Epidermal melanocyte (primary cell): ENCODE data around the gene RASSF5.

Source experiments
- DNase-seq: peaks from one replicate; pipeline ENCODE4 v3.0.0; 2011; ENCODE audit warnings: low spot score; ENCODE audit not compliant: insufficient read length

Gene RASSF5

DNA sequence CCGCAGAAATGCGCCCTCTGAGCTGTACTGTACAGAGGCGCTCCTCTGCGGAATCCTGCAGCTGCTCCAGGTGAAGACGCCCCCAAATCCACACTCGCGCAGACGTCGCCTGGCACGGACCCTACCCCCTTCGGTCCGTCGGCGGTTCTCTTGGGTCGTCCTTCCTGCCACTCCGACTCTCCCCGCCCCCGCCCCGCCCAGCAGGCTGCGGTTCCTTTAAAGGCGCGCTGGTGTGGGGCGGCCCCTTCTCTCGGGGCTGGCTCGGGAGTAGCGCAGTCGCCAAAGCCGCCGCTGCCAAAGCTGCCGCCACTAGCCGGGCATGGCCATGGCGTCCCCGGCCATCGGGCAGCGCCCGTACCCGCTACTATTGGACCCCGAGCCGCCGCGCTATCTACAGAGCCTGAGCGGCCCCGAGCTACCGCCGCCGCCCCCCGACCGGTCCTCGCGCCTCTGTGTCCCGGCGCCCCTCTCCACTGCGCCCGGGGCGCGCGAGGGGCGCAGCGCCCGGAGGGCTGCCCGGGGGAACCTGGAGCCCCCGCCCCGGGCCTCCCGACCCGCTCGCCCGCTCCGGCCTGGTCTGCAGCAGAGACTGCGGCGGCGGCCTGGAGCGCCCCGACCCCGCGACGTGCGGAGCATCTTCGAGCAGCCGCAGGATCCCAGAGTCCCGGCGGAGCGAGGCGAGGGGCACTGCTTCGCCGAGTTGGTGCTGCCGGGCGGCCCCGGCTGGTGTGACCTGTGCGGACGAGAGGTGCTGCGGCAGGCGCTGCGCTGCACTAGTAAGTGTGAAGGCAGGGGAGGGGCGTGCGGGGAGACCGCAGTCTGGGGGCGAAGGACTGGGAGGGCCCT is at the start of gene RASSF5:
TSS of gene RASSF5 (plus strand) at position 248 of the 846 bp plus-strand sequence. CDS start at position 320, 72 bp downstream.
- peak; percentile 48 for DNase-seq

DNA sequence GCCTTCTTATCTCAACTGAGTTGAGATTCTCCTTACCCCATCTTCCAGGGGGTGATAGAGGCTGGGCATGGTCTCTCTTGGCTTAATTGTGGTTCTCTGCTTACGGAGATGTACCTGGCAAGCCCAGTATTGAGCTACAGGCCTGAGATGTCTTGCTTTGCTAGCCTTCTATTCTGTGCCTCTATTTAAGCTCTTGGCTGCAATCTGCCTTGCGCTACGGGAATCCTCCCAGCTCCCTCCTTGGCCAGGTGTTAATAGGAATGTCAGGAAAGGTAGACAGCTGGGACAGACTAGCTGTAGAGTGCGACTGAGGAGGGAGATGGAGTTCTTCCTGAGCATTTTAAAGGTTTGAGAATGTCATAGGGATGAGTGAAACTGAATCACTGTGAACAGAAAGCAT is 47.6 kb upstream of the RASSF5 start:
- DNase-seq: no peak

GRCh38 chr1:206460836-206461426 is 46.4 kb upstream of the RASSF5 start:
- no peak for DNase-seq

DNA sequence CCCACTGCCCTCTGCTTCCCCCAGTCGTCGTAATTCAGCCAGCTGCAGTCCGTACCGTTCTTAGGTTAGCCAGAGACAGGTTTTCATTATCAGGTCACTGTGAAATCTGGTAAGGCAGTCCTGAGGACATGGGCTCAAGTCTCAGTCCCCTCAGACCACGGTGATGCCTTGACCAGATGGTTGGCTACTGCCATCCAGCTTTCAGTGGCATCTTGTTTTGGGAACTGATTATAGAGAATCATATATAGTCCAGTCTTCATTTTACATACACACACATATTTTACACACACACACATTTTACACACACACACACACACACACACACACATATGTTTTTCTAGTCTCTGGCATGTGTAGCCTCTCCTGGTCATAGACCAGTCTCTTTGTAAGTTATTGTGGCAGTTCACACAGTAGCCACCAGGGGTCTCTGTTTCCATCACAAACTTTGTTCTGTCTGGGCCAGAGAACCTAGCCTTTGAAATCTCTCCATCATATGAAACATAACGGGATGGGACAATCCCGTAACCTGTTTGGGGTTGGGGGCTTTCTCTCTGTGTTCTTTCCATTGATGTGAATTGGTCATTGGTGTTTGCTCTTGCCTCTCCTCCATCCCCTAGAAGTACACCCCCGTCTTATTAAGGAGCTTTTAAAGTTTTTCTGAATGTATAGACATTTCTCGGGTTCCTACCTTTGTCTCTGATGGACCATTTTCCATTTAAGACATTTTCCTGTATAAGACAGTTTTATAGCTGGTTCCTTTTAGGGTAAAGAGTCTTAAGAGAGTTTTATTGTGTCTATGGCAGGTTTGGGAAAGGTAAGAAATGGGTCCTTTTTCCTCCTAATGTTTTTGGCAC is 45.5 kb upstream of the RASSF5 start:
- DNase-seq: peak; percentile 81

- DNase-seq: no peak
These were observed 44.2 kb upstream of the RASSF5 start for GRCh38 chr1:206463137-206463536.

DNA sequence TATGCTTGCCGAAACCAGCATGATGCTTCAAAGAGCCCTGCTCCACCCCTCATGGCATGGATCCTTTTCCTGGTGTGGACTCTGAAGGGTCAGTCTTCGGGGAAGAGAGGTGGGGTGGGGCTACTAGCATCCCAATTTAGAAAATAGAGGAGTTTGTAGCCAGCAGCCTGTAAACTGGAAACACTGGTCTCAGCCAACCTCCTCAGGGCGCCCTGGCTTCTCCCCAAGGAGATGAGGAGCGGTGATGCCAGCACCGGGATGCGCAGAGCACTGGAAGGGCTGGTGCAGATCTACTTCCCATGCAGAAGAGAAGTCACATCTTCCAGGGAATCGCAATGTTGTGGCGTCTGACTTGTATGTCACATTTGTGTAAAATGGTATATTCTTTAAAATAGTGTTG is 43.4 kb upstream of the RASSF5 start:
- no peak for DNase-seq

DNA sequence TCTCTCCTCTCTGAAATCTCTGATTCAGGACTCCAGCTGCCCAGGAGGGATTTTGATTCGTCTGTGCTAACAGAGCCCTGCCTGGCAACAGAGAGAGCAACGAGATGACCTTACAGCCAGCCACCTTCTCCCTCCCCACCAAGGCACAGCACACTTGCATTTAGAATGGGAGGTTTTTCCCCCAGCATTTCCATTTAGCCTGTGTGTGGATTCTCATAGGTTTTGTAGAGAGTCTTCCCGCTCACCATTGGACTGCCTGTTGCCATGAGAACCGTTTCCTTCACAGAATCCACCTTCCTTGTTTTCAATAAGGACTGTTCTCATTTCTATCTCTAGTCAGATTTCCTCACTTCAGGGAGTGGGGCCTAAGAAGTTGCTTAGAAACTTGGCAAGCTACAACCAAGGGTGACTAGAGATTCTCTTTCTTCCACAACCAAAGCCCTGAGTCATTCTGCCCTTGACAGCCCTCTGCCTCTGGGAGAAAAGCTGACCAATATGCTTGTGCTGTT is 42.8 kb upstream of the RASSF5 start:
- peak; percentile 31 for DNase-seq

DNA sequence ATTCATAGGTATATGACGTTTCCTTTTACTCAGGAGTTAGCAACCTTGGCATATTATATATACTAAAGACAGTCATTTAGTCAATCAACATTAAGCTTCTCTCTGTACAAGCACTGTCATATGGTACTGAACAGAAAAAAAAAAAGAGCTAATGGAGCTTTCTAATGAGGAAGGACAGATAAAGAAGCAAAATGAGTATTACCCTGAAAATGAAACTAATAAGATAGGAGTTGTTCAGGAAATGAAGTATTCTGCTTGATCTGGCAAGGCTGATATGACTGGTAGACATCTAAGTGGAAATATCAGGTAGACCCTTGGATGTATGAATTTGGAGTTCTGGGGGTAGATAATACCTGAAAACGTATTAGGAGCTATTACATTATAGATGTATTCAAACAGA is 41.4 kb upstream of the RASSF5 start:
- no peak for DNase-seq

DNA sequence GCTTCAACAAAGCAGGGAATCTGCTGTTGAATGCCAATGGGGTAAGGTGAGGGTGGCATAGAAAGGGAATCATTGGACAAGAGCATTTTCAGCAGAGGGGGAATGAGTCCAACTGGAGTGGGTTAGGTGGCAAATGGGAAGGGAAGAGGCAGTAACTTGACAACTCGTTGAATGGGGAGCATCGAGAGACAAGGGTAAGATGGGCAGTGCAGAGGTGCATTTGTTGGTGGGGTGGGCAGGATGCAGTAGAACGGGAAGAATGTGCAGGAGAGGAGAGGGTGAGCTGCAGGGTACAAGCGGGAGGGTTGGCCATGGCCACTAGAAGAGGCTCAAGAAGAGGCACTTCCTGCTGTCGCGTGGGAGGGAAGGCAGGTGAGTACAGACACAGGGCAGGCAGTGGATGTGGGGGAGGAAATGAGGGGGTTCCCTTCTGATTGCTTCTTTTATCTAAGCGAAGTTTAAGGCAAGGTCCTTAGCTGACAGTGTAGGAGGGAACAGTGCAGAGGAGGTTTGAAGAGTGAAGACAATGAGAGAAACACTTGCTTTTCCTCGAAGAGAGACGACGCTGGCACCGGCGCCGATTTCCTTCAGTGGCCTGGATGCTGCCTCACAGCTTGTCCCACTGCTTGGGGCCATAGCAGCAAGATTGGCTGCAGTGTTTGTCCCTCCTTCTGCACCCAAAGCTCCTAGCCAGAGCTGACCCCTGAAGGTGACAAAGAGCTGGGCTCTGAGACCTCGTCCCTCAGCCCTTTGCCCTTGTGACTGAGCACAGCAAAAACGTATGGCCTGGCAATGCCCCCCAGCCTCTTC is 40.3 kb upstream of the RASSF5 start:
- no peak for DNase-seq

GRCh38 chr1:206467915-206468314 is 39.4 kb upstream of the RASSF5 start:
- DNase-seq: no peak

- no peak for DNase-seq
These were observed 38.8 kb upstream of the RASSF5 start for GRCh38 chr1:206468571-206468970.

DNA sequence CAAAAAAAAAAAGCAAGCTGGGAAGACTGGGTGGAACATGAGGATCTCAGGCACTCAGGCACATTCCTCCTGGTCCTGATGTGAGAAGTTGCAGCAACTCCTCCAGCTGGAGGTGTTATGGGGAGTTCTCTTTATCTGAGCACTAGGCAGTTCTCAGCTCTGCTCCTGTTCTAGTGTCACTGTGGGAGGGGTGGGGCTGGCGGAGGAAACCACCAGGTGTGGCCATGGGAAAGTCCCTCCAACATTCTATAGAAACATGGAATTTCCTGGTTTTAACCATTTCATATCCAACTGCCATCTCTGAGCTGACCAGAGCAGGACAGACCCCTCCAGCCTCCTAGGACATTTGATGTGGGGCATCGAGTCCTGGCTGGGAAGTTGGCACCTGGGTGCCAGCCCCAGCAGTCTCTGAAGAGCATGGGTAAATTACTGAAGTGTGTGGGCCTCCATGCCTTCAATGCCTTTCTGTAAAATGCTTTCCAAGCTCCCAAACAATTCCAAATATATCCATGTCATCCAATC is 37.9 kb upstream of the RASSF5 start:
- DNase-seq: no peak

DNA sequence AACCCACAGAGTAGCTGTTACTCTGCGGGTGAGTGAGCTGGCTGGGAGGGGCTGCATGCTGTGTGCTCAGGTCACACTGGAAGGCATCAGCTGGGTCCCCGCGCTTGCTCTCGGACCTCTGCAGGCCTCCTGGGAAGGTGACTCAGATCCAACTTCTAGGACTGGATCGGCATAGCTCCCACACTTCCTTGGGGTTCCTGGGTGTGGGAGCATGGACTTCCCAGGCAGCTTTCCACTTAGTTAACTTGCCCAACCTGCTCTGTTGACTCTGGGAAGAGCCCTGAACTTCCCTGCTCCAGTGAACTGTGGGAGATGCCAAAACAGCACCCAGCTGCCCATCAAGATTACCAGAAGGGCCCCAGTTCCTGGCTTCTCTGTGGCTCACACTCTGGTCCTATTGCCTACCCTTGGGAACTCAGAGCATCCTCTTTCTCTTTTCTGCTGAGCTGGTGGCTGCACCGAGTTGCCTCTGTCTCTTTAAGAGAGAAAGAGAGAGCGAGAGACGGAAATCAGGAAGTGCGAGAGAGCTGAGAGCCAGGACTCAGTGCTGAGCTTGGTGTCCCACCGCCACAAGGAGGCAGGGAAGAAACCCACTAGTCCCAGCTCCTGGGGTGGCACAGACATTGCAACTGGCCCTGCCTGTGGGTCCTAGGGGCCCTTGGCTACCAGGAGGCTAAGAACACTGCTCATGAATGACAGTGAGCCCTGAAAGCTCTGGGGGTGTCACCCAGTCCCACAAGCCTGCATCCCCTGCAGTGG is 37.2 kb upstream of the RASSF5 start, which contains the start of gene IKBKE:
TSS of gene IKBKE (plus strand) at position 544 of the 759 bp plus-strand sequence. CDS start 2,752 bp downstream, outside the sequence.
- DNase-seq: peak; percentile 90

DNA sequence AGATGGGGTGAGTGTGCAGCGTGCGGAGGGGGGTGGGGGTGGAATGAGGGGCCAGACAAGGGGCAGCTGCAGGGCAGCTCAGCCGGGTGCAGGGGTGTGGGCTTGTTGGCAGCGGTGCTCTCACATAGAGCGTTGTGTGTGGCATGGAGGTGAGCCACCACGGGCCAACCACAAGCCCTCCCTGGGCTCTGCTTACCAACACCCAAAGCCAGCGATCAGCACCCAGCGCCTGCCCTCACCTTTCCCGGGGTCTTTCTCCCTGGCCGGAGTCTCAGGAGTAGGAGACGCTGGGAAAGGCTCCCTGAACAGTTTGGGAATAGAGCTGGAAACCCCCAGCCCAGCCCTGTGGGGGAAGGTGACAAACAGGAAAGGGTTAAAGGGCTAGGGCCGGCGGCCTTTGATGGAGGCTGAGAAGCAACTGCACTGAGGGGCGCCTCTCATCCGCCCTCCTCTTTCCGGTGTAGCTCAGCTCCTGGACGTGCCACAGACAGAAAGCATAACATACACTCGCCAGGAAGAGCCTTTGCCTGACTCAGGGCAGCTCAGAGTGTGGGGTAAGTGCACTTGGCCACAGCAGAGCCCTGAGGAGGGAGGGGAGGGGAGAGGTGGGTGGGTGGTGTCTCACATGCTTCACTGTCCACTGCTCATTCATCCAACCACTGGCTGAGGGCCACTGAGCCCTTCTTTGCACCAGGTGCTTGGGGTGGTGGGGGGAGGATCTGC is 36.5 kb upstream of the RASSF5 start:
- DNase-seq: no peak

DNA sequence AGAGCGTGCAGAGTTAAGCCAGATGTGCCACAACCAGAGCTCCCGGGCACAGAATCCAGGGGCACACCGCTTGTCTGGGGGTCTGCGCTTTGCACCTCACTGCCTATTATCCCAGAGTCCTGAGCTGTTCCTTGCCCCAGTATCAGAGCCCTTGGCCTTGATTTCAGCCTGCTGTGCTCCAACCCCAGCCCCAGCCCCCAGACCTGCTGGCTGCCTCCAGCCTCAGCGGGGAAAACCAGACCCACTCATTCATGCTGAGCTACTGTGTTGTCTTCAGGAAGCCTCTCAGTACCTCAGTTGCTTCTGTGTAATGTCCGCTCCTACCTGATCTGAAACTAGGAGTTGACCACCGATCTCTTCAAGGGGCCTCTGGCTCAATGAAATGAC is 35.9 kb upstream of the RASSF5 start:
- no peak for DNase-seq

DNA sequence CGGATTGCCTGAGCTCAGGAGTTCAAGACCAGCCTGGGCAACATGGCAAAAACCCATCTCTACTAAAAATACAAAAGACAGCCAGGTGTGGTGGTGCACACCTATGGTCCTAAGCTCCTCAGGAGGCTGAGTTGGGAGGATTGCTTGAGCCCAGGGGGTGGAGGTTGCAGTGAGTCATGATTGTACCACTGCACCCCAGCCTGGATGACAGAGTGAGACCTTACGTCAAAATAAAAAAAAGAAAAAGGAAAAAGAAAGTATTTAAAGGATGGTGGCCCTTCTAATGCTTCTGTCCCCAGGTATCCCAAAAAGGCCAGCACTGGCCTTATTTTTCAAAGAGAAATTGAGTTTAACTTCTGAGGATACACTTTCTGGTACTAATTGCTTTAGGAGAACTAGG is 35.3 kb upstream of the RASSF5 start:
- no peak for DNase-seq

GRCh38 chr1:206472454-206472853 is 34.9 kb upstream of the RASSF5 start:
- no peak for DNase-seq

DNA sequence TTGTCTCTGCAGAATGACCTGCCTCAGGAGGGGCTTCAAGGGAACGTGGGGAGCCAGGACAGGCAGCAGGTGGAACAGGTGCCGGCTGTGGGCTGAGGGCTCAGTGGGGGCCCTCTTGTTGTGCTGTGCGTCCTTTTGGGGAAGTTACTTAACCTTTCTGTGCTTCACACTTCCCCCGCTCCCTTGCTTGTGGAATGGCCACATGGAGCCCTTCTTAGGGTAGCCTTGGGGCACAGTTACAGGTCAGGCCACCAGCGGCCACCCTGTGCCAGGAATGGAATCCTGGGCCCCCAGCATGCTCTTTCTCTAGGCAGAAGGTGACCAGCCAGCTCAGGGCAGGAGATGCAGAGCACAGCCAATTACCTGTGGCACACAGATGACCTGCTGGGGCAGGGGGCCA is 34.4 kb upstream of the RASSF5 start:
- DNase-seq: no peak

DNA sequence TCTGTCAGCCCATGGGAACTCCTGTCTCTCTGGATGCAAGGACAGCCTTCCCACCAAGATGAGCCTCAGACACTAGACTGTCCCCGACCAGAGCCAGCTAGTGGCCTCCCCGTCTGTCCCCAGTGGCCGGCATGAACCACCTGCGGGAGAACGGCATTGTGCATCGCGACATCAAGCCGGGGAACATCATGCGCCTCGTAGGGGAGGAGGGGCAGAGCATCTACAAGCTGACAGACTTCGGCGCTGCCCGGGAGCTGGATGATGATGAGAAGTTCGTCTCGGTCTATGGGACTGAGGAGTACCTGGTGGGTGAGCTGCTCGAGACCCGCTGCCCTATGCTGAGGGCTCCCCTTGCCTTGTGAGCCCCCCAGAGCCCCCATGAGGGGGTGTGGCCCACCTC is 31.3 kb upstream of the RASSF5 start:
- no peak for DNase-seq
